GM18526 (cell line): ENCODE data around the gene ENTPD2.

Experiments
- POLR2A ChIP-seq: IDR thresholded peaks from 3 replicates; pipeline ENCODE4 v1.6.1; 2011; ENCODE audit not compliant: insufficient read length; ENCODE audit errors: extremely low read depth

The ENTPD2 gene

GRCh38 chr9:137020771-137021567, 32.9 kb downstream of the ENTPD2 start:
- no peak for TF ChIP-seq POLR2A

GRCh38 chr9:137019891-137020683, 33.8 kb downstream of the ENTPD2 start:
- TF ChIP-seq POLR2A, result no peak

GRCh38 chr9:137018761-137019559, 34.9 kb downstream of the ENTPD2 start:
- no peak for TF ChIP-seq POLR2A

GRCh38 chr9:137017791-137018497, 35.9 kb downstream of the ENTPD2 start:
- no peak for TF ChIP-seq POLR2A

DNA sequence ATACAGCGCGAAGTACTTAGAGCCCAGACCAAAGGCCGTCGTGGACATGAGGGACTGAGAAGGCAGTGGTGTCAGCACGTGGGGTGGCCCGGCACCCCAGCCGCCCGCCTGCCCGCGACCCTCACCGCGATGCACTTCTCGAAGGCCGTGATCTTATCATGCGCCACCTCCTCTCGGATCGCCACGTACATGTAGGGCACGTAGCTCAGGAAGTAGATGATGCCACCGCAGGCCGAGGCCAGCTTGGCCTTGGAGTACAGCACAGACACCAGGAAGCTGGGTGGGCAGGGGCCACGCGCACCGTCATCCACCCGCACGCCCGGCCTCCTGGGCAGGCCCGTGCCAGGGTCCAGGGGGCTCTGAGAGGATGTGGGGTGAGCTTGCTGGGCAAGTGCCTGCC, 36.8 kb downstream of the ENTPD2 start:
- no peak for TF ChIP-seq POLR2A

- no peak for TF ChIP-seq POLR2A
These were observed 37.4 kb downstream of the ENTPD2 start for GRCh38 chr9:137016436-137016835.

DNA sequence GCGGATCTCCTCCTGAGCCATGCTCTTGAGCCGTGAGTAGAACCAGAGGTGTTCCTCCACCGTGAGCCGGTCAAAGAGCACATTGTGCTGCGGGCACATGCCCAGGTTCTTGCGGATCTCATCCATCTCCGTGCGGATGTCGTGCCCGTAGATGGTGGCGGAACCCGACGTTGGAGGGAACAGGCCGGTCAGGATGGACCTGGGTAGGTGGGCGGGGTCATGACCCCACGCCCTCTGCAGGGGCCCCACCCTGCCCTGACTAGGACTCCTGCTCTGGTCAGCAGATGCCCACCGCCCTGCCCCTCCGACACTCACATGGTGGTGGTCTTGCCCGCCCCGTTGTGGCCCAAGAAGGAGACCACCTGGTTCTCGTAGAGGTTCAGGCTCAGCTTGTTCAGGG, 37.9 kb downstream of the ENTPD2 start:
- TF ChIP-seq POLR2A, result no peak

GRCh38 chr9:137015540-137015930, 38.3 kb downstream of the ENTPD2 start:
- TF ChIP-seq POLR2A, result no peak

DNA sequence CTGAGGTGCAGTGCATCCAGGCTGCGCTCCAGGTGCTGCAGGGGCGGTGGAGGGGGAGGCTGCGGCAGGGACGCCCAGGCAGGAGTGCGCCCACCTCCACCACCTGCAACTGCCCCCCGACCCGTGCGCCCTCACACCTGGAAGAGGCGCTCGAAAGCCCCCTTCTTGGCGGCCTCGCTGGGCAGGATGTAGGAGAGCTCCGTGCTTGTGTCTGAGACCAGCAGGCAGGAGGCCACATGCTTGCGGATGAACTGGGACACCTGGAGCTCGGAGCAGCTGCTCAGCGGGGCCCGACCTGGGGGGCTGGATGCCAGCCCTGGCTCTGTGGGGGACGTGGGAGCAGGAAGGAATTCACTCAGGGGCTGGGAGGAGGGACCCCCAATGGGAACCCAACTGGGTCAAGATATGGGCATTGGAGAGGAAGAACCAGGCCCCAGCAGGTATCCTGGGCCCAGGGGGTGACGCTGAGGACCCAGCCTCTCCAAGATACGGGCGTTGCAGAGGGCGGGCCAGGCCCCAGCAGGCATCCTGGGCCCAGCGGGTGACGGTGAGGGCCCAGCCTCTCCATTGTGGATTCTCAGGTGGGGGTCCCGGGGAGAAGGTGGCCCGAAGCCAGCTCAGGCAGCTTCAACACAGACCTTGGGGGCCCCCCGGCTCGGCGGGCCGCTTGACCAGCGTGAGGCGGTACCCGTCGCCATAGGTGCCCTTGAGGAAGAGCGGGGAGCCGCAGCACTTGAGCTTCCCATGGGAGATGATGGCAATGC, 38.9 kb downstream of the ENTPD2 start:
- no peak for TF ChIP-seq POLR2A

DNA sequence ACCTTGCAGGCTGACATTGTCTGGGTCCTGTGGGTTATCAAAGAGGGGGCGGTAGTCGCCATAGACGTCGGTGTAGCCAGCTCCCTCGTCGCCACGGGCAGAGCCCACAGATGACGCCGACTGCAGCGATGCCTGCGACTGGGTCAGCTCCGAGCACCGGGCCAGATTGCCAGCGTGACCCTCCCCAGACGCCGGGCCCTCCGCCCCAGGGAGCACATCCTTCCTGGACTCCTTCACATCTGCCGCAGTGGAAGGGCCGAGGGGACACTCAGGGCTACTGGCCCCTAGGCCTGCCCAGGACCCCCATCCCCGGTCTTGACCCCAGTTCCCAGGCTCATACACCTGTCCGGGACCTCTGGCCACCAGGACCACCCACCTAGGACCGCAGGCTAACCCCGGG, 39.7 kb downstream of the ENTPD2 start:
- TF ChIP-seq POLR2A, result no peak

- TF ChIP-seq POLR2A, result no peak
These were observed 40.3 kb downstream of the ENTPD2 start for GRCh38 chr9:137013571-137013940.

GRCh38 chr9:137012694-137013570, 40.9 kb downstream of the ENTPD2 start:
- no peak for TF ChIP-seq POLR2A

- no peak for TF ChIP-seq POLR2A
These were observed 41.8 kb downstream of the ENTPD2 start for GRCh38 chr9:137011907-137012675.
